WI38 (cell line): ENCODE results near the gene CADM4.
"Not testable (repeated sequence)": the region's sequence is repeated elsewhere in the genome, so short reads cannot be mapped to it uniquely, and the experiment has no call there.

Experiments used
- H3K4me3 ChIP-seq: 2 replicates; pipeline ENCODE4 v1.5.1; 2011; ENCODE audit warnings: low read depth, mild to moderate bottlenecking, control low read depth, low read length
- CTCF ChIP-seq: IDR thresholded peaks from 2 replicates; pipeline ENCODE4 v1.5.1; 2012; ENCODE audit warnings: low read depth, mild to moderate bottlenecking, control low read depth, low read length

Gene CADM4

GRCh38 chr19:43589277-43589676 lies 50.4 kb downstream of the CADM4 start:
- no peak for TF ChIP-seq CTCF
- no peak overlapping the region for H3K4me3 ChIP-seq

- not testable (repeated sequence) for H3K4me3 ChIP-seq
These were observed 52.6 kb downstream of the CADM4 start for GRCh38 chr19:43587029-43587428.

- TF ChIP-seq CTCF, result no peak
These were observed 53.3 kb downstream of the CADM4 start for GRCh38 chr19:43586346-43586745.

GRCh38 chr19:43584484-43584883 lies 55.2 kb downstream of the CADM4 start:
- TF ChIP-seq CTCF, result no peak
- no peak overlapping the region for H3K4me3 ChIP-seq

More at GRCh38 chr19:43586346-43586745, 53.3 kb downstream of the CADM4 start:
- no peak overlapping the region for H3K4me3 ChIP-seq

GRCh38 chr19:43582495-43582894 lies 57.2 kb downstream of the CADM4 start:
- no peak for TF ChIP-seq CTCF
- H3K4me3 ChIP-seq, result no peak overlapping the region

GRCh38 chr19:43581467-43581866 lies 58.2 kb downstream of the CADM4 start:
- no peak overlapping the region for H3K4me3 ChIP-seq
- TF ChIP-seq CTCF, result no peak

- no peak overlapping the region for H3K4me3 ChIP-seq
- TF ChIP-seq CTCF, result no peak
These were observed 60.9 kb downstream of the CADM4 start for GRCh38 chr19:43578787-43579186.
